HepG2 (cell line): ENCODE results near the gene FUOM. TPM values are rescaled to one million over a fixed set of nuclear protein-coding genes. Genes with fewer than 3 reads are reported as not detected.

Experiments
- ATAC-seq: fragments of 200-7000 bp; cut with Tn5 transposase; 3 replicates; pipeline ENCODE4 v1.9.1; 2020; ENCODE audit warnings: mild to moderate bottlenecking, moderate library complexity
- BruUV-seq: library from RNA; stranded (reverse); fragments of 400-500 nt; replicated peaks from 2 replicates; lab custom pipeline; 2021; lab: Mats Ljungman, UMichigan
- CTCF ChIA-PET: fragments of 300-600 bp; formaldehyde crosslinking; extraction: SDS; loops from one replicate; lab custom pipeline; 2021; ENCODE audit warnings: low total read pairs, inconsistent platforms, low intra/inter-chr PET ratio; lab: Yijun Ruan, JAX
- POLR2A ChIA-PET: fragments of 350-600 bp; sonication (Branson Sonifier 250); formaldehyde crosslinking; loops from one replicate; lab custom pipeline; 2020; ENCODE audit warnings: antibody characterized with exemption, inconsistent platforms; lab: Yijun Ruan, JAX
- DNase-seq: peaks from one replicate; pipeline ENCODE4 v3.0.0-alpha.2; 2015; ENCODE audit warnings: low spot score
- FAIRE-seq: peaks from 3 replicates; lab custom pipeline; 2011; peaks lifted over from hg19 to GRCh38; lab: Jason Lieb, UNC
- H2AFZ ChIP-seq: one replicate; pipeline ENCODE4 v1.6.1; 2011; ENCODE audit warnings: low read length, inconsistent platforms
- H3K27ac ChIP-seq: fragments of 300-600 bp; 3 replicates; pipeline ENCODE4 v1.8.0; 2011; ENCODE audit warnings: mixed run types, mild to moderate bottlenecking, mixed read lengths, low read length, inconsistent platforms; ENCODE audit not compliant: insufficient read depth; ENCODE audit errors: extremely low read length
- H3K27me3 ChIP-seq, 2 experiments: fragments of 200-600 bp in 1 of 2; 2 replicates in 1 of 2; 3 replicates in 1 of 2; pipeline versions ENCODE4 v1.6.0 to v1.8.0; 2011; ENCODE audit warnings: low read length in 2 of 2, mild to moderate bottlenecking in 2 of 2, moderate library complexity in 2 of 2, inconsistent platforms in 1 of 2; ENCODE audit not compliant: insufficient read depth in 2 of 2, control insufficient read depth in 1 of 2
- H3K36me3 ChIP-seq, 2 experiments: fragments of 200-600 bp in 1 of 2; replicated peaks in 1 of 2; 2 replicates in 1 of 2; 3 replicates in 1 of 2; pipeline versions ENCODE4 v1.5.1 to v1.8.0; 2011; ENCODE audit warnings: low read length in 2 of 2, inconsistent platforms in 1 of 2; ENCODE audit not compliant: insufficient read depth in 2 of 2, control insufficient read depth in 1 of 2
- H3K4me1 ChIP-seq: 2 replicates; pipeline ENCODE4 v1.5.1; 2012; ENCODE audit warnings: low read length, inconsistent platforms; ENCODE audit not compliant: insufficient read depth
- H3K4me2 ChIP-seq: 2 replicates; pipeline ENCODE4 v1.6.0; 2011; ENCODE audit warnings: low read depth, low read length, inconsistent platforms
- H3K4me3 ChIP-seq, 3 experiments: fragments of 200-600 bp in 1 of 3; sonication (generic), shearing (Covaris generic) in 1 of 3; replicated peaks in 1 of 3; 2 replicates each; pipeline ENCODE4 v1.5.1; 2011 to 2016; ENCODE audit warnings: low read length in 3 of 3, inconsistent platforms in 2 of 3, low read depth in 2 of 3, mild to moderate bottlenecking in 2 of 3, control low read depth in 1 of 3, mixed read lengths in 1 of 3; ENCODE audit not compliant: insufficient read depth in 1 of 3
- H3K79me2 ChIP-seq: one replicate; pipeline ENCODE4 v1.6.1; 2011; ENCODE audit warnings: low read length, inconsistent platforms; ENCODE audit not compliant: insufficient read depth
- H3K9ac ChIP-seq: 2 replicates; pipeline ENCODE4 v1.6.0; 2011; ENCODE audit warnings: mild to moderate bottlenecking, low read depth, low read length, inconsistent platforms; ENCODE audit not compliant: insufficient read depth
- H3K9me3 ChIP-seq: 2 replicates; pipeline ENCODE4 v1.5.1; 2012; ENCODE audit warnings: mild to moderate bottlenecking, low read length
- H4K20me1 ChIP-seq: 2 replicates; pipeline ENCODE4 v1.6.0; 2011; ENCODE audit warnings: inconsistent platforms, mild to moderate bottlenecking, low read length, moderate library complexity; ENCODE audit not compliant: insufficient read depth
- PAWR ChIP-seq: sonication (generic); formaldehyde crosslinking; IDR thresholded peaks from 2 replicates; pipeline ENCODE4 v1.4.0; 2020; ENCODE audit warnings: missing genetic modification reagents, mild to moderate bottlenecking, borderline replicate concordance
- ZBTB20 ChIP-seq: sonication (generic); formaldehyde crosslinking; IDR thresholded peaks from 2 replicates; pipeline ENCODE4 v1.8.1; 2023; ENCODE audit warnings: missing genetic modification reagents, low read depth, mild to moderate bottlenecking, borderline replicate concordance
- ZFAT ChIP-seq: sonication (generic); formaldehyde crosslinking; conservative IDR thresholded peaks from 2 replicates; pipeline ENCODE4 v1.8.1; 2023; ENCODE audit warnings: missing genetic modification reagents, inconsistent platforms
- ZNF34 ChIP-seq: sonication (generic); formaldehyde crosslinking; IDR thresholded peaks from 2 replicates; pipeline ENCODE4 v1.4.0; 2020; ENCODE audit warnings: mild to moderate bottlenecking, missing genetic modification reagents, borderline replicate concordance
- ZNF44 ChIP-seq: sonication (generic); formaldehyde crosslinking; IDR thresholded peaks from 2 replicates; pipeline ENCODE4 v1.5.1; 2020; ENCODE audit warnings: mild to moderate bottlenecking, missing genetic modification reagents
- WGBS: methylation state at CpG from one replicate; pipeline ENCODE4 v1.1.6; 2017; ENCODE audit warnings: low lambda C conversion rate; 5-methylcytosine and 5-hydroxymethylcytosine counted together
- in situ Hi-C: cut with HindIII; loops from 2 replicates; pipeline ENCODE4 v1.10.0; 2017; ENCODE audit warnings: low pct_unique_long_range_greater_than_20kb; ENCODE audit not compliant: extremely low pct_ligation_motif_present
- intact Hi-C: fragments of 100-400 bp; cut with micrococcal nuclease; formaldehyde crosslinking; loops from one replicate; pipeline ENCODE4 v1.10.0; 2022; ENCODE audit not compliant: unreplicated experiment
- polyA plus RNA-seq, 8 experiments: library from polyadenylated mRNA; depleted of rRNA in 3 of 8; stranded (reverse) in 7 of 8; unstranded in 1 of 8; fragments of >200 nt; fragmentation: Illumina TruSeq in 4 of 8; extraction: Trizol in 4 of 8; gene quantifications; 2 replicates each; pipeline versions ENCODE4 v1.2.1 to v1.2.3, GENCODE V29; 2011 to 2016; ENCODE audit warnings: low read depth in 4 of 8, missing spikeins in 1 of 8, mixed read lengths in 1 of 8; ENCODE audit not compliant: insufficient read depth in 1 of 8
- total RNA-seq, 5 experiments: library from RNA; depleted of rRNA; stranded (reverse); fragments of >200 nt; fragmentation: Illumina TruSeq; extraction: Trizol; gene quantifications; 2 replicates each; pipeline ENCODE4 v1.2.3, GENCODE V29; 2016; ENCODE audit warnings: low read depth in 1 of 5
- TF ChIP-seq, protein P1 (sequence below), 2 experiments: sonication (generic) in 1 of 2; formaldehyde crosslinking in 1 of 2; IDR thresholded peaks; 2 replicates each; pipeline versions ENCODE4 v1.6.1 to v1.9.0; 2014 to 2022; ENCODE audit warnings: antibody characterized with exemption in 1 of 2, borderline replicate concordance in 1 of 2, inconsistent platforms in 1 of 2, low read depth in 1 of 2, missing genetic modification reagents in 1 of 2
- TF ChIP-seq, protein P2 (sequence below): sonication (generic); formaldehyde crosslinking; IDR thresholded peaks from 2 replicates; pipeline ENCODE4 v1.4.0; 2020; ENCODE audit warnings: missing genetic modification reagents, borderline replicate concordance

The FUOM gene
- total and polyA plus RNA-seq, 2 of the 13 experiments (the other 11 are each of a cell fraction or from before 2014, with no cell fraction given) = 27.5 to 60.4 TPM

DNA sequence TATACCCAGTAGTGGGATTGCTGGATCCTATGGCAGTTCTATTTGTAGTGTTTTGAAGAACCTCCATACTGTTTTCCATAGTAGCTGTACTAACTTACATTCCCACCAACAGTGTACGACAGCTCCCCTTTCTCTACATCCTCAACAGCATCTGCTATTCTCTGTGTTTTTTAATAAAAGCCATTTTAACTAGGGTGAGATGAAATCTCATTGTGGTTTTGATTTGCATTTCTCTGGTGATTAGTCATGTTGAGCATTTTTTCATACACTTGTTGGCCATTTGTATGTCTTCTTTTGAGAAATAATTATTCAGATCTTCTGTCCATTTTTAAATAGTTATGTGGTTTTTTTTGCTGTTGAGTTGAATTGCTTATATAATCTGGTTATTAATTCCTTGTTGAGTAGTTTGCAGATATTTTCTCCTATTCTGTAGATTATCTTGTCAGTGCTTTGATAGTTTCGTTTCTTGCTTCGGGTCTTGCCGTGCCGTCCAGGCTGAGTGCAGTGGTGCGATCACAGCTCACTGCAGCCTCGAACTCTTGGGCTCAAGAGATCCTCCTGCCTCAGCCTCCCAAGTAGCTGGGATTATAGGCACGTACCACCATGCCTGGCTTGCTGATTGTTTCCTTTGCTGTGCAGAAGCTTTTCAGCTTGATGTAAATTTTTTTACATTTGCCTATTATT is 48.2 kb upstream of the FUOM start:
- Histone ChIP-seq H3K4me3 (no peak overlapping the region), H3K9me3 (peaks cover 3% of the 10 kb centered on the region; the same call in 1 of the 2 replicates), H3K36me3 (peaks cover 13 to 51% of the 10 kb centered on the region in 2 experiments; a peak in 4 of 5 replicates), H3K27me3 (no peaks in the 10 kb centered on the region), H4K20me1 (no peaks in the 10 kb centered on the region), H3K27ac (no peak overlapping the region), H2AFZ (no peak overlapping the region), H3K9ac (no peak overlapping the region), H3K4me2 (no peak overlapping the region), H3K4me1 (no peaks in the 10 kb centered on the region), H3K79me2 (peaks cover 44% of the 10 kb centered on the region)
- no TSS peak for BruUV-seq
- intact Hi-C loops (no loop called here), in situ Hi-C loops (no loop called here)
- WGBS = 96% methylated on average over 8 of the region's 8 CpGs
- ATAC-seq = no peak
- ChIA-PET POLR2A (no interaction called here), CTCF (no interaction called here)
- no peak for DNase-seq
- FAIRE-seq = no peak
- TF ChIP-seq ZNF44 (CRISPR knock-in tag) = no peak
- no peak for TF ChIP-seq ZNF34 (CRISPR knock-in tag)
- TF ChIP-seq PAWR (CRISPR knock-in tag) = no peak
- TF ChIP-seq, protein P1, sequence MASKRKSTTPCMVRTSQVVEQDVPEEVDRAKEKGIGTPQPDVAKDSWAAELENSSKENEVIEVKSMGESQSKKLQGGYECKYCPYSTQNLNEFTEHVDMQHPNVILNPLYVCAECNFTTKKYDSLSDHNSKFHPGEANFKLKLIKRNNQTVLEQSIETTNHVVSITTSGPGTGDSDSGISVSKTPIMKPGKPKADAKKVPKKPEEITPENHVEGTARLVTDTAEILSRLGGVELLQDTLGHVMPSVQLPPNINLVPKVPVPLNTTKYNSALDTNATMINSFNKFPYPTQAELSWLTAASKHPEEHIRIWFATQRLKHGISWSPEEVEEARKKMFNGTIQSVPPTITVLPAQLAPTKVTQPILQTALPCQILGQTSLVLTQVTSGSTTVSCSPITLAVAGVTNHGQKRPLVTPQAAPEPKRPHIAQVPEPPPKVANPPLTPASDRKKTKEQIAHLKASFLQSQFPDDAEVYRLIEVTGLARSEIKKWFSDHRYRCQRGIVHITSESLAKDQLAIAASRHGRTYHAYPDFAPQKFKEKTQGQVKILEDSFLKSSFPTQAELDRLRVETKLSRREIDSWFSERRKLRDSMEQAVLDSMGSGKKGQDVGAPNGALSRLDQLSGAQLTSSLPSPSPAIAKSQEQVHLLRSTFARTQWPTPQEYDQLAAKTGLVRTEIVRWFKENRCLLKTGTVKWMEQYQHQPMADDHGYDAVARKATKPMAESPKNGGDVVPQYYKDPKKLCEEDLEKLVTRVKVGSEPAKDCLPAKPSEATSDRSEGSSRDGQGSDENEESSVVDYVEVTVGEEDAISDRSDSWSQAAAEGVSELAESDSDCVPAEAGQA (IDR thresholded peaks at IDR 0.05; ENCODE audit: low read depth) = no peak
- TF ChIP-seq, protein P1 (CRISPR knock-in tag; IDR thresholded peaks at IDR 0.05; ENCODE audit: borderline replicate concordance) = no peak
- no peak for TF ChIP-seq ZBTB20 (CRISPR knock-in tag)
- TF ChIP-seq ZFAT (CRISPR knock-in tag) = no peak
- TF ChIP-seq, protein P2, sequence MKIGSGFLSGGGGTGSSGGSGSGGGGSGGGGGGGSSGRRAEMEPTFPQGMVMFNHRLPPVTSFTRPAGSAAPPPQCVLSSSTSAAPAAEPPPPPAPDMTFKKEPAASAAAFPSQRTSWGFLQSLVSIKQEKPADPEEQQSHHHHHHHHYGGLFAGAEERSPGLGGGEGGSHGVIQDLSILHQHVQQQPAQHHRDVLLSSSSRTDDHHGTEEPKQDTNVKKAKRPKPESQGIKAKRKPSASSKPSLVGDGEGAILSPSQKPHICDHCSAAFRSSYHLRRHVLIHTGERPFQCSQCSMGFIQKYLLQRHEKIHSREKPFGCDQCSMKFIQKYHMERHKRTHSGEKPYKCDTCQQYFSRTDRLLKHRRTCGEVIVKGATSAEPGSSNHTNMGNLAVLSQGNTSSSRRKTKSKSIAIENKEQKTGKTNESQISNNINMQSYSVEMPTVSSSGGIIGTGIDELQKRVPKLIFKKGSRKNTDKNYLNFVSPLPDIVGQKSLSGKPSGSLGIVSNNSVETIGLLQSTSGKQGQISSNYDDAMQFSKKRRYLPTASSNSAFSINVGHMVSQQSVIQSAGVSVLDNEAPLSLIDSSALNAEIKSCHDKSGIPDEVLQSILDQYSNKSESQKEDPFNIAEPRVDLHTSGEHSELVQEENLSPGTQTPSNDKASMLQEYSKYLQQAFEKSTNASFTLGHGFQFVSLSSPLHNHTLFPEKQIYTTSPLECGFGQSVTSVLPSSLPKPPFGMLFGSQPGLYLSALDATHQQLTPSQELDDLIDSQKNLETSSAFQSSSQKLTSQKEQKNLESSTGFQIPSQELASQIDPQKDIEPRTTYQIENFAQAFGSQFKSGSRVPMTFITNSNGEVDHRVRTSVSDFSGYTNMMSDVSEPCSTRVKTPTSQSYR (CRISPR knock-in tag) = no peak
